Measurements from ENCODE around the gene LRRC28.

The LRRC28 gene

GRCh38 chr15:99426431-99427105 is 175.3 kb downstream of the LRRC28 start:
- no peaks in the 10 kb centered on the region for H3K27me3 ChIP-seq
- H3K4me1 ChIP-seq = peaks cover 9% of the 10 kb centered on the region; the same call in 1 of the 2 replicates
- no peak overlapping the region for H3K4me3 ChIP-seq (ENCODE audit: low read depth, low read length)
- DNase-seq = no peak
- H3K36me3 ChIP-seq = no peaks in the 10 kb centered on the region
- no peak for TF ChIP-seq CTCF (IDR thresholded peaks at IDR 0.05; ENCODE audit: low read depth, low read length)
- no peaks in the 10 kb centered on the region for H3K9me3 ChIP-seq

GRCh38 chr15:99427210-99427609 is 175.9 kb downstream of the LRRC28 start:
- no peak for TF ChIP-seq CTCF (IDR thresholded peaks at IDR 0.05; ENCODE audit: low read depth, low read length)
- H3K36me3 ChIP-seq = no peaks in the 10 kb centered on the region
- DNase-seq = no peak
- no peaks in the 10 kb centered on the region for H3K9me3 ChIP-seq
- H3K4me3 ChIP-seq (ENCODE audit: low read depth, low read length) = no peak overlapping the region
- H3K4me1 ChIP-seq = peaks cover 9% of the 10 kb centered on the region; the same call in 1 of the 2 replicates
- no peaks in the 10 kb centered on the region for H3K27me3 ChIP-seq

- TF ChIP-seq CTCF (IDR thresholded peaks at IDR 0.05; ENCODE audit: low read depth, low read length) = no peak
- peak; percentile 2 for DNase-seq
- H3K4me1 ChIP-seq = peaks cover 9% of the 10 kb centered on the region; the same call in 1 of the 2 replicates
- H3K9me3 ChIP-seq = no peaks in the 10 kb centered on the region
- H3K27me3 ChIP-seq = no peaks in the 10 kb centered on the region
- H3K4me3 ChIP-seq (ENCODE audit: low read depth, low read length) = no peak overlapping the region
- no peaks in the 10 kb centered on the region for H3K36me3 ChIP-seq
Observed at GRCh38 chr15:99427668-99428361, 176.5 kb downstream of the LRRC28 start.

GRCh38 chr15:99429681-99430081 is 178.4 kb downstream of the LRRC28 start:
- no peak for TF ChIP-seq CTCF (IDR thresholded peaks at IDR 0.05; ENCODE audit: low read depth, low read length)
- H3K4me3 ChIP-seq (ENCODE audit: low read depth, low read length) = no peak overlapping the region
- peaks cover 9% of the 10 kb centered on the region; the same call in 1 of the 2 replicates for H3K4me1 ChIP-seq
- peak; percentile 2 for DNase-seq
- H3K36me3 ChIP-seq = no peaks in the 10 kb centered on the region
- no peaks in the 10 kb centered on the region for H3K27me3 ChIP-seq
- H3K9me3 ChIP-seq = no peaks in the 10 kb centered on the region

GRCh38 chr15:99430881-99431401 is 179.7 kb downstream of the LRRC28 start:
- DNase-seq = peak; percentile 2
- TF ChIP-seq CTCF (IDR thresholded peaks at IDR 0.05; ENCODE audit: low read depth, low read length) = no peak
- H3K9me3 ChIP-seq = no peaks in the 10 kb centered on the region
- no peaks in the 10 kb centered on the region for H3K27me3 ChIP-seq
- H3K36me3 ChIP-seq = no peaks in the 10 kb centered on the region
- H3K4me1 ChIP-seq = no peaks in the 10 kb centered on the region
- no peak overlapping the region for H3K4me3 ChIP-seq (ENCODE audit: low read depth, low read length)

GRCh38 chr15:99431661-99432091 is 180.4 kb downstream of the LRRC28 start:
- Histone ChIP-seq H3K9me3 (no peaks in the 10 kb centered on the region), H3K36me3 (no peaks in the 10 kb centered on the region), H3K4me1 (no peaks in the 10 kb centered on the region), H3K4me3 (ENCODE audit: low read depth, low read length) (no peak overlapping the region), H3K27me3 (no peaks in the 10 kb centered on the region)
- peak; percentile 3 for DNase-seq
- TF ChIP-seq CTCF (IDR thresholded peaks at IDR 0.05; ENCODE audit: low read depth, low read length) = no peak
